Breast epithelium (tissue), 3 donors: ENCODE data around the gene SPINK5.

Experiments used
- CTCF ChIP-seq, 3 donors: fragments of 450-650 bp; IDR thresholded peaks; one replicate each; pipeline ENCODE4 v1.5.1; 2016 to 2017; ENCODE audit warnings: antibody characterized with exemption in 3 of 3, mild to moderate bottlenecking in 3 of 3, moderate library complexity in 3 of 3
- POLR2A ChIP-seq: fragments of 450-650 bp; IDR thresholded peaks from one replicate; pipeline ENCODE4 v1.6.1; 2016; ENCODE audit warnings: antibody characterized with exemption, mild to moderate bottlenecking, moderate library complexity
- POLR2AphosphoS5 ChIP-seq, 3 donors: sonication (generic); formaldehyde crosslinking; IDR thresholded peaks; one replicate each; pipeline ENCODE4 v1.6.1; 2017; ENCODE audit warnings: antibody characterized with exemption in 3 of 3

- TF ChIP-seq CTCF (IDR thresholded peaks at IDR 0.05), result no peak
- TF ChIP-seq POLR2A, result no peak
- TF ChIP-seq POLR2AphosphoS5 (IDR thresholded peaks at IDR 0.05), result no peak
Observed at GRCh38 chr5:148146487-148146886, 82.7 kb downstream of the SPINK5 start.
